ENCODE measurements around the gene DCDC2C.

DNA sequence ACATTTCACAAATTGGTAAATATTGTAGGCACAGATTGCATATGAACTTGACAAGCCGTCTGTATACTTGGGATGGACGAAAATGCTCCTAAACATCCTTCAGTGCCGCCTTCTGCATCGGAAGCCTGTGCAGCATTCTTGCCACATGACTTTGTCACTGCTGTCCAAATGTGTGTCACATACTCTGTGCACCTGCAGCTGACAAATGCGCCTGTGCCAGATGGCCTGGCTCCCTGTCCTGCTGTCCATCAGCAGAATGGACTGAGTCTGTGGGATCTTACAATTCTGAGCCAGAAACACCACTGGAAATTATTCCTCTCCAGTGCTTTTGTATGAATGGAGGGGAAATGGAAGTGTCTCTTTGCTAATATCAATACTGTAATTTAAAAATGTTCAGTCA lies 89.9 kb downstream of the DCDC2C start:
- TF ChIP-seq ZNF274 (IDR thresholded peaks at IDR 0.05; ENCODE audit: low read length) = no peak
- TF ChIP-seq ZNF274 (tag by site-specific recombination; IDR thresholded peaks at IDR 0.05; ENCODE audit: borderline replicate concordance) = no peak
- TF ChIP-seq, protein P1, sequence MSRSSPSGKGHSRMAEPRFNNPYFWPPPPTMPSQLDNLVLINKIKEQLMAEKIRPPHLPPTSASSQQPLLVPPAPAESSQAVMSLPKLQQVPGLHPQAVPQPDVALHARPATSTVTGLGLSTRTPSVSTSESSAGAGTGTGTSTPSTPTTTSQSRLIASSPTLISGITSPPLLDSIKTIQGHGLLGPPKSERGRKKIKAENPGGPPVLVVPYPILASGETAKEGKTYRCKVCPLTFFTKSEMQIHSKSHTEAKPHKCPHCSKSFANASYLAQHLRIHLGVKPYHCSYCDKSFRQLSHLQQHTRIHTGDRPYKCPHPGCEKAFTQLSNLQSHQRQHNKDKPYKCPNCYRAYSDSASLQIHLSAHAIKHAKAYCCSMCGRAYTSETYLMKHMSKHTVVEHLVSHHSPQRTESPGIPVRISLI (tag by site-specific recombination; IDR thresholded peaks at IDR 0.05) = no peak
- TF ChIP-seq, protein P2, sequence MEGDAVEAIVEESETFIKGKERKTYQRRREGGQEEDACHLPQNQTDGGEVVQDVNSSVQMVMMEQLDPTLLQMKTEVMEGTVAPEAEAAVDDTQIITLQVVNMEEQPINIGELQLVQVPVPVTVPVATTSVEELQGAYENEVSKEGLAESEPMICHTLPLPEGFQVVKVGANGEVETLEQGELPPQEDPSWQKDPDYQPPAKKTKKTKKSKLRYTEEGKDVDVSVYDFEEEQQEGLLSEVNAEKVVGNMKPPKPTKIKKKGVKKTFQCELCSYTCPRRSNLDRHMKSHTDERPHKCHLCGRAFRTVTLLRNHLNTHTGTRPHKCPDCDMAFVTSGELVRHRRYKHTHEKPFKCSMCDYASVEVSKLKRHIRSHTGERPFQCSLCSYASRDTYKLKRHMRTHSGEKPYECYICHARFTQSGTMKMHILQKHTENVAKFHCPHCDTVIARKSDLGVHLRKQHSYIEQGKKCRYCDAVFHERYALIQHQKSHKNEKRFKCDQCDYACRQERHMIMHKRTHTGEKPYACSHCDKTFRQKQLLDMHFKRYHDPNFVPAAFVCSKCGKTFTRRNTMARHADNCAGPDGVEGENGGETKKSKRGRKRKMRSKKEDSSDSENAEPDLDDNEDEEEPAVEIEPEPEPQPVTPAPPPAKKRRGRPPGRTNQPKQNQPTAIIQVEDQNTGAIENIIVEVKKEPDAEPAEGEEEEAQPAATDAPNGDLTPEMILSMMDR (tag by site-specific recombination; IDR thresholded peaks at IDR 0.05) = no peak
- TF ChIP-seq, protein P3, sequence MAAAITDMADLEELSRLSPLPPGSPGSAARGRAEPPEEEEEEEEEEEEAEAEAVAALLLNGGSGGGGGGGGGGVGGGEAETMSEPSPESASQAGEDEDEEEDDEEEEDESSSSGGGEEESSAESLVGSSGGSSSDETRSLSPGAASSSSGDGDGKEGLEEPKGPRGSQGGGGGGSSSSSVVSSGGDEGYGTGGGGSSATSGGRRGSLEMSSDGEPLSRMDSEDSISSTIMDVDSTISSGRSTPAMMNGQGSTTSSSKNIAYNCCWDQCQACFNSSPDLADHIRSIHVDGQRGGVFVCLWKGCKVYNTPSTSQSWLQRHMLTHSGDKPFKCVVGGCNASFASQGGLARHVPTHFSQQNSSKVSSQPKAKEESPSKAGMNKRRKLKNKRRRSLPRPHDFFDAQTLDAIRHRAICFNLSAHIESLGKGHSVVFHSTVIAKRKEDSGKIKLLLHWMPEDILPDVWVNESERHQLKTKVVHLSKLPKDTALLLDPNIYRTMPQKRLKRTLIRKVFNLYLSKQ (tag by site-specific recombination; IDR thresholded peaks at IDR 0.05; ENCODE audit: borderline replicate concordance) = no peak
- TF ChIP-seq, protein P4, sequence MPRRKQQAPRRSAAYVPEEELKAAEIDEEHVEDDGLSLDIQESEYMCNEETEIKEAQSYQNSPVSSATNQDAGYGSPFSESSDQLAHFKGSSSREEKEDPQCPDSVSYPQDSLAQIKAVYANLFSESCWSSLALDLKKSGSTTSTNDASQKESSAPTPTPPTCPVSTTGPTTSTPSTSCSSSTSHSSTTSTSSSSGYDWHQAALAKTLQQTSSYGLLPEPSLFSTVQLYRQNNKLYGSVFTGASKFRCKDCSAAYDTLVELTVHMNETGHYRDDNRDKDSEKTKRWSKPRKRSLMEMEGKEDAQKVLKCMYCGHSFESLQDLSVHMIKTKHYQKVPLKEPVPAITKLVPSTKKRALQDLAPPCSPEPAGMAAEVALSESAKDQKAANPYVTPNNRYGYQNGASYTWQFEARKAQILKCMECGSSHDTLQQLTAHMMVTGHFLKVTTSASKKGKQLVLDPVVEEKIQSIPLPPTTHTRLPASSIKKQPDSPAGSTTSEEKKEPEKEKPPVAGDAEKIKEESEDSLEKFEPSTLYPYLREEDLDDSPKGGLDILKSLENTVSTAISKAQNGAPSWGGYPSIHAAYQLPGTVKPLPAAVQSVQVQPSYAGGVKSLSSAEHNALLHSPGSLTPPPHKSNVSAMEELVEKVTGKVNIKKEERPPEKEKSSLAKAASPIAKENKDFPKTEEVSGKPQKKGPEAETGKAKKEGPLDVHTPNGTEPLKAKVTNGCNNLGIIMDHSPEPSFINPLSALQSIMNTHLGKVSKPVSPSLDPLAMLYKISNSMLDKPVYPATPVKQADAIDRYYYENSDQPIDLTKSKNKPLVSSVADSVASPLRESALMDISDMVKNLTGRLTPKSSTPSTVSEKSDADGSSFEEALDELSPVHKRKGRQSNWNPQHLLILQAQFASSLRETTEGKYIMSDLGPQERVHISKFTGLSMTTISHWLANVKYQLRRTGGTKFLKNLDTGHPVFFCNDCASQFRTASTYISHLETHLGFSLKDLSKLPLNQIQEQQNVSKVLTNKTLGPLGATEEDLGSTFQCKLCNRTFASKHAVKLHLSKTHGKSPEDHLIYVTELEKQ (tag by site-specific recombination; IDR thresholded peaks at IDR 0.05; ENCODE audit: borderline replicate concordance) = no peak
- no peak for TF ChIP-seq YY1 (tag by site-specific recombination; IDR thresholded peaks at IDR 0.05)
- no peak for TF ChIP-seq MYNN (tag by site-specific recombination; IDR thresholded peaks at IDR 0.05; ENCODE audit: borderline replicate concordance)
- TF ChIP-seq, protein P5, sequence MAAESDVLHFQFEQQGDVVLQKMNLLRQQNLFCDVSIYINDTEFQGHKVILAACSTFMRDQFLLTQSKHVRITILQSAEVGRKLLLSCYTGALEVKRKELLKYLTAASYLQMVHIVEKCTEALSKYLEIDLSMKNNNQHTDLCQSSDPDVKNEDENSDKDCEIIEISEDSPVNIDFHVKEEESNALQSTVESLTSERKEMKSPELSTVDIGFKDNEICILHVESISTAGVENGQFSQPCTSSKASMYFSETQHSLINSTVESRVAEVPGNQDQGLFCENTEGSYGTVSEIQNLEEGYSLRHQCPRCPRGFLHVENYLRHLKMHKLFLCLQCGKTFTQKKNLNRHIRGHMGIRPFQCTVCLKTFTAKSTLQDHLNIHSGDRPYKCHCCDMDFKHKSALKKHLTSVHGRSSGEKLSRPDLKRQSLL (tag by site-specific recombination; IDR thresholded peaks at IDR 0.05) = no peak
- no peak for TF ChIP-seq GLI2 (tag by site-specific recombination; IDR thresholded peaks at IDR 0.05; ENCODE audit: borderline replicate concordance, low read depth)
- no peak for TF ChIP-seq KLF16 (tag by site-specific recombination; IDR thresholded peaks at IDR 0.05)
- TF ChIP-seq ZNF830 (tag by site-specific recombination; IDR thresholded peaks at IDR 0.05; ENCODE audit: low read depth) = no peak
- TF ChIP-seq ZNF146 (tag by site-specific recombination; IDR thresholded peaks at IDR 0.05) = no peak
- TF ChIP-seq ZBTB8A (tag by site-specific recombination; IDR thresholded peaks at IDR 0.05) = no peak
- TF ChIP-seq ZFP37 (tag by site-specific recombination; IDR thresholded peaks at IDR 0.05) = no peak

All from HEK293 (cell line).